ENCODE measurements around the gene FILIP1L.

Gene FILIP1L

GRCh38 chr3:99974989-99975388, 139.3 kb downstream of the FILIP1L start:
- no peak for DNase-seq (ENCODE audit: low spot score)

DNA sequence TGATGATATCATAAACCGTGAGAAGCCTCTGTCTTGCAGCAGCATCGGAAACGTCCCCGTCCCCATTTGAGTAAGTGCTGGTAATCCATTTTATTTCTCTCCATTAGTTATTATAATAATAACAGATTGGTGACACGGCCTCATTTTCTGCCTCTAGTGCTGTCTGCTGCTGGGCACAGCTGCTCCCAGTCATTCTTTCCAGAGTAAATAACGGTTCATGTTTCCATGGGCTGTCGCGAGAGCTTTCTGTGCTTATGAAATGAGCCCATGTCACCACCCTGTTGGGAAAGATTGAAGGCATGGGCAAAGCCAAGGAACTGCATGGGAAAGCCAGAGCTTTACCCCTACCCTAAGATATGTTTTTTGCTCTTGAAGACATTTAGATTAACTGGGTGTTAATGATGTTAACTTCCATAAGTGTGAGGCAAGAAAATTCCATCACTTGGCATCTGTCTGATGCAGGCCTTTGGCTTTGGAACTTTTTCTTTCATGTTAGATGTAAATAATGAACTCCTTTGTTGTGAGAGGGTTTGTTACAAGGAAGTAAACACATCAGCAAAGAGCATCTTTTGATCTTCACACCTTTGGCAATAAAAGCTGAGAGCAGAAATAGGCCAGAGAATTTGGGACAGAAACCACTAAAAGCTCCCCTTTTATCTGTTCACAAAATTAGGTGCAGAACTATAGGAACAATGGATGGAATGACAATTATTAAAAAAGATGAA, 141.8 kb downstream of the FILIP1L start:
- DNase-seq (ENCODE audit: low spot score): no peak

GRCh38 chr3:99971761-99972160, 142.5 kb downstream of the FILIP1L start:
- DNase-seq (ENCODE audit: low spot score): no peak

DNA sequence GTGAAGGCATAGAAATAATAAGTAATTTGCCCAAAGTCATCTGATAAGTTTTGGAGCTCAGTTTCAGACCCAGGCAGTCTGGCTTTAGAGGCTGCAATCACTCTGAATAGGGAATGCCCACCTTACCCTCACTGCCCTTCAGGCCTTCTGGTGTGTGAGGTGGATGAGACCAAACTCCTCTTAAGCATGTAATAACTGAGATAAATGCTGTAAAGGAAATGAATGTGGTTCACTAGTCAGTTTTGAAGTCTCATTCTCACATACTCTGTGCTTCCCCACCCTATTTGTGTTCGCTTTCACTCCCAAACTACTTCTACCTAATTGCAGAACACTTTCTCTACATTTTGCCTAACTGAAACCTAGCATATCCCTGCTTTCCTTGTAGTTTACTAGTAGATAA, 144.1 kb downstream of the FILIP1L start:
- no peak for DNase-seq (ENCODE audit: low spot score)

GRCh38 chr3:99969136-99969535, 145.2 kb downstream of the FILIP1L start:
- DNase-seq (ENCODE audit: low spot score): no peak

- no peak for DNase-seq (ENCODE audit: low spot score)
Measured at GRCh38 chr3:99967796-99968195, 146.5 kb downstream of the FILIP1L start.

DNA sequence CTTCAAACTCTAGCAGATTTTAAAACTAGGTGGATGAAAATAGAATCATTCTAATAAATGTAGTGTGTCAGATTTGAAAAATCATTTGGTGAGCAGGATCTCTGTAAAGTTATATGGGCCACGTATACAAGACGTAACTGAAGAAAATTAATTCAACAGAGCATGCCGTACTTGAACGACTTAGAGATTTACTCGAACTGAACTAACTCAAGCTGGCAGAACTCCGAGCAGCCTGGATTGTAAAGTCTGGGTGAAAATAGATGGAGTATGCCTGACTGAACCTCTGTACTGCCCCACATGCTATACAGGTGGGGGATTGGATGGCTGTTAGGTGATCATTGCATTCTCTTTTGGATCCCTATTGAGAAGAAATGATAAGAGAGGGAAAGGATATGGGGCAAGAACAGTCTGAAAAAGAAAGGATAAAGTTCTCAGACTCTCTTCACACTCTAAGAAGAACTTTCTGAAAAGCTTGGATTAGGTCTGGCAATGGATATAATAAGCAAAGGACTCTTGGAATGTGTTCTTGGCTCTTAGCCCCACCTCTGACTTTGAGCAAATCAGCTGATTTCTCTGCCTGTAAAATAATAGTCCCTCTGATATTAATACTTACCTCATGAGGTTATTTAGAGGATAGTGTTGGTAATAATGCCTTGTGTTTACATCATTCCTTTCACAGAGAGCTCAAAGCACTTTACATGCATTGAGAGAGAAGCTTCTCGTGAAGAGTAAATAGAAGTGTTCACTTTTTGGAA, 147.5 kb downstream of the FILIP1L start:
- no peak for DNase-seq (ENCODE audit: low spot score)

- no peak for DNase-seq (ENCODE audit: low spot score)
Measured at GRCh38 chr3:99965681-99966408, 148.5 kb downstream of the FILIP1L start.

DNA sequence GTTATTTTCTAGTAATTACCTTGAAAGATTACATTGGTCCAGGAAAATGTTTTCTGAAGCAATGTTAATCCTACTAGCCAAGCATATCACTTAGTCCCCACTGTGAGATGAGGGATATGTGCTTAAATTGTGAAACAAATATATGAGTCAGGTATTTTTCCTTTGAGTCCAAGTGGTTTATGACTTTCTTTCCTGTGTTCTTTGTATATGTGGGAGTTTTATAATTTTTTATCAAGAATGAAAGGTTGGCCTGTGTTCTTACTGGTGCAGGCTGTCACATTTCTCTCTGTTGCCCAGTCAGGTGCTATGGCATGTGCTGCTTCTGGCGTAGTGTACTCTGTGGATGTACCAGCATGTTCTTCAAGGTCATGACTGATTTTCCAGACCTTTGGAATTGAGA, 149.2 kb downstream of the FILIP1L start:
- DNase-seq (ENCODE audit: low spot score): no peak

DNA sequence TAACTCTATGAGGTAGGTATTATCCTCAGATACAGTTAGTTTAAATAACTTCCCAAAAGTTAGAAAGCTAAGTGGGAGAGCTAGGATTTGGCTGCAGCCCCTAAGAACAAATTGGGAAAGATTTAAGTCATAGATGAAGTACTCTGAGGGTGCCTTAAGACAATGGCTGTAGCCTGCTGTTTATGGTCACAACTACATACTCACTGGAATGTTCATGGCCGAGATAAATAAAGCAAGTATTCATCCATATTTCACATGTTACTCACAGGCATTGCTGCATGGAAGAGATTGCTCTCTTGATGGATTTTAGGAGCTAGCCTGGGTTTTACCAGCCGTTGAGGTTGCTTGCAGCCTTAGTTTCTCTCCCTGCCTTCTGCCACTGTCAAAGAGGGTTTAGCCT, 151.6 kb downstream of the FILIP1L start:
- DNase-seq (ENCODE audit: low spot score): no peak

DNA sequence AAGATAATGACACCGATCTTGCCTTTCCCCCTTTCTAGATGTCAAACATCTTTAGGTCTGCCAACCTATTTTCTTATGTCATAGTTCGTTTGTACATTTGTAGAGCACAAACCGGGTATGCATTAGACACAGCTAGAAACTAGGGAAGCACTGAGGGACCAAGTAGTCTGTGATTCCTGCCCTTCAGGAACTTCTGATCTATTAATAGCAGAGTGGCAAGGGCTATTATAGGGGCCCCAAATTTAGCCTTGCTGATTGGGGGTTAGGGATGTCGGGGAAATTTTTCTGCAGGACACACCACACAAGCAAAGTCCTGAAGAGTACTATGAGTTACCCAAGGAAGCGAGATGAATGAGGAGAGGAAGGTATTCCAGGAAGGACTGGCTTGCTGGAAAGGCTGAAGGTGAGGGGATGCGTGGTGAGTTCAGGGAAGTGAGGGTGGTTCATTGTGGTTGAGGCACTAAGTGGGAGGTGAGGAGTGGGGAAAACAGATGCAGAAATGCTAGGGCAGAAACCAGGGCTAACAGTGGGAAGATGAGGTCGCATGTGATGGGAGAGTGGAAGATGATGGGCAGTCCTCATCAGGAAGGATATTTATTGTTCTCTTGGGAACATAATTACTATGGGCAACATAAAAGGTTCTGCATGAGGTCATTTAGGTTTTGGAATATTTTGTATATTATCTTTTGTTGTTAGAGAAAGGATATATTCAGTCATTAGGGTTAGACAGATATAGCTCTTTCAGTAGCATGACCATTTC, 152.4 kb downstream of the FILIP1L start:
- DNase-seq (ENCODE audit: low spot score): no peak

GRCh38 chr3:99960941-99961340, 153.4 kb downstream of the FILIP1L start:
- no peak for DNase-seq (ENCODE audit: low spot score)

DNA sequence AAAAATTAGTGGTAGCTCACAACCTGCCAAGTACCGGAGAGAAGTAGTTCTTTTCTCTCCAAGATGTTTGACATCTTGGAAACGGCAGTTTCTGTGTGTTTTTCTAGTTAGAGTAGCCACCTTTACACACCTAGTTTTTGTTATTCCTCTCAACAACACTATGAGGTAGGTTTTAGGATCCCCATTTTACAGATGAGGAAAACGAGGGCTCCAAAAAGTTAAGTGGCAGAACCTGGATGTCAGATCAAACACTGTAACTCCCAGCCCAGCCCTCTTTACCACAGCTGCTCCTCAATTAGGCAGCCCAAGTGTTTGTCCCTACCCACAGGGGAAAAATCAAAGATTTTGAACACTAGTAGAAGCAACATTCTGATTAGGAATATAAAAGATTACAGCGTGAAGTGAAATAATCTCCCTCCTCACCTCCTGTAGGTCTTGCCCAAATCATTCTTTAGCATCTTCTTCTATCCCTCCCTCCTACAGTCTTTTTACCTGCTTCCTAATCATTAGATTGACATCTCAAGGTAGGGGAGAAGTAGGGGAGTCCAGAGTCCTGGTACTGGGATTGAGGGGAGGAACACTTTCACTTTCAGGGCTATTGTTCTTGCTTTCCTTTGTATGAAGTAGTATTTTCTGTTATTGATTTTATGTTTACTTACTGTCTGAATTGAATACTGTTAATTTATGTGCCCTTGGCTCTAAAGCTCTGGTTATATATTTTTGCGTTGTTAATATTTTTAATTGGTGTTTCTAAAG, 154.0 kb downstream of the FILIP1L start:
- no peak for DNase-seq (ENCODE audit: low spot score)

- DNase-seq (ENCODE audit: low spot score): no peak
Measured at GRCh38 chr3:99958222-99958912, 155.9 kb downstream of the FILIP1L start.

DNA sequence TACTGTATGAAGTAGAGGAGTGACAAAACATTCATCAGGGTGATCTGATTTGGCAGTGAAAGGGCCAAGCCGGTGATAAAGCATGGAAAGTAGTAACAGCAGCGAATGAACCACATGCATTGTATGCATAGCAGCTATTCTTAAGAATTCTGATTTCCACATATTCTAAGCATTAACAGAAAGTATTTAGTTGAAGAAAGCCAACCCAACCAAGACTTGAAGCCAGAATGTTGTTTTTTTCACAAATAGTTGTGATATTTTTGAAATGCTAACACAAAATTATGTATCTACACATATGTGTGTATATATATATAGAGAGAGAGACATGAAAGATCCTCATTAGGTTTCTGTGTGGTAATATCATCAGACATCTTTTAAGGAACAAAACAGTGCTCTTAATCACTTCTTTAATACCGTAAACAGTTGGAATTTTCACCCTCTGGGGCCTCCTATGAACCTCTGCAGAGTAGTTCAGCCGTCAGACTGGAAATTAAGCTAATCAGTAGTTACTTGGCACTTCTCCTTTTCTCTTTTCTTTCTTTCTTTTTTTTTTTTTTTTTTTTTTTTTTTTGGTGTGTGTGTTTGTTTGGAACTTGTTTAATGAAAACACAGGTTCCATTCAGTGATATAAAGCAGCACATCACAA, 157.0 kb downstream of the FILIP1L start:
- no peak for DNase-seq (ENCODE audit: low spot score)

DNA sequence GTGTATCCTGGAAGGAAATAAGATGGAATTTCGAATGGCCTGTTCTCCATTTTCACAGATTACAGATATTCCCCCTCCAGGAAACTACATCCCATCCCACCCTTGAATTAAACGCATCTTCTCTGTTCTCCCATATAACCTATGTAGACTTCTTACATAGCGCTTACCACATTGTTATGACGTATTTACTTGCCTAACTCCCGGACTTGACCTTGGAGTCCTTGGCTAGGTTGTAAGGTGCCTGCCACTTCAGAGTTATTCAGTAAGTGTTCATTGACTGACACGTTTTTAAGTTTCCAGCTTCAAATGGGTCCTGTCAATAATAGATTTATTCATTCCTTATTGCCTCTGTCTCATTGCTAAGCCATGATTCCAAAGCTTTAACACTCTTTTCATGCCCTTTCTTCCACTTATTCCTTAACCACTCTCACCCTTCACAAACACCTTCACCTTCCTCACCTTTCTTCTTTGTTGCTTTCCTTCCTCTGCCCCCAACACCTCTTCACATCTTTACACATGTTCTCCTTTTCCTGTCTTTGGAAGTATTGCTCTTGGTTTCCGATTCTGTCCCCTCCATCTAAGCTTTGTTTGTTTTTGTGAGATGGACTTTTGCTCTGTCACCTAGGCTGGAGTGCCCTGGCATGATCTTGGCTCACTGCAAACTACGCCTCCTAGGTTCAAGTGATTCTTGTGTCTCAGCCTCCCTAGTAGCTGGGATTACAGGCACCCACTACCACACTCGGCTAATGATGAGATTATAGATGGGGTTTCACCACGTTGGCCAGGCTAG, 158.3 kb downstream of the FILIP1L start:
- DNase-seq (ENCODE audit: low spot score): no peak

DNA sequence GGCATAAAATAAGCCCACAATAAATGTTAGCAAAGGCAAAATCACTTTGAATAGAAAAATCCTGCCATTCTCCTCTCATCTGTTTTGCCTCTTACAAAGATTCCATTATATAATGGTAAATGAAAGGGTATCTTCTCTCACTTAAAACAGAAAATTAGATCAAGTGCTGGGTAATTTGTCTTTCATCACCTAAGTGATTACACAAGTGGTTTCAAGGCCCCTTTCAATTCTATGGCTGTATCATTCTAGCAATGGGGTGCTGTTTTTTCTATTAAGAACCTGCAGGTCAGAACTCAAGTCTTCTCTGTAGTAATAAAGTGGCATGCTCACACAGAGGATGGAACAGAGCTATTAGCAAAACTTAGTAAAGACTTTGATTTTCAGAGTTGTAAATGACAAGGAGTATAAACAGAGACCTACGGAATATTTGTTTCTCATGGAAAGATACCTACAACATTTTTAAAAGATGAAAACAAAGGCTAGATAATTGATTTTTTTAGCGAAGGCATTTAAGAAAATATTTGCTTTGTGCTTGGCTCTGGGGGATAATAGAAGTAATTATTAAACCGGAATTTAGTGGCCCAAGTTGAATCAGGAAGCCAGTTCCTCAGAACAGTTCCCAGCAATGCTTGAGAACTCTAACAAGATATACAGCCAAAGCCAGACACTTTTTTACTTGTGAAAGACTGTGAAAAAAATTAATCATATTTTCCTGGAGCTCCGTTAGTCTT, 159.2 kb downstream of the FILIP1L start:
- DNase-seq (ENCODE audit: low spot score): no peak

DNA sequence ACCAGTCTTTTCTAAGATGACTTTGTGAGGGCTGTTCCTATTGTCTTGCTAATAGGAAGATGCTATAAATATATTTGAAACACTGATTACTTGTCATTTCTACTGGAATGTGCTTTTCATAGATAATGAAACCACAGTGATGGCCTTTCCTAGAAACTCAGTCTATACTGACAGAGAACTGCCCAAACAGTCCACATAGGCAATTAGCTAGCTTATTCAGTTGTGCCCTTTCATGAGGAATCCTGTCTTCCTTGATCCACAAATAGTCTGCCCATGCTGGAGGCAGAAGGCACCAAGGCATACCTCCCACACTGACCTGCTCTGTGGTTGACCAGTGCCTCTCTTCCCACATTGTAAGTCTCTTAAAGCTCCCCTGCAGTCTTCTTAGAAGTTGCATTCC, 160.7 kb downstream of the FILIP1L start:
- DNase-seq (ENCODE audit: low spot score): no peak

DNA sequence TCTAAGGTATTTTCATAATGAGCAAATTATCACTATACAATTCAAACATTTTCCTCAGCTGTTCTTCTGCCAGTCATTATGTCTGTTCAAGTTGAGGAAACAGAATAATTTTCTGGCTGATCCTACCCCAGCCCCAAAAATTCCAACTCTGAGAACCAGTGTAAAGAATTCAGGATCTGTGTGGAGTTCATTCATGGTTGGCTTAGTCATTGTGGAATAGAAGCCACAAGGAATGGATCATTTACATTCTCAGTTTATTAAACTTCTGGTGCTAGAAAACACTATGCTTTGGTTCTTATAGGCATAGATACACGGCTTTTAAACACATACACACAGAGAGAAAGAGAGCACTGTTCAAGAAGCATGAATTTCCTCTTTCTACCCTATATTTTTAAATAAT, 162.0 kb downstream of the FILIP1L start:
- DNase-seq (ENCODE audit: low spot score): no peak
